ENCODE results near the gene HEMK1. TPM values are rescaled to one million over a fixed set of nuclear protein-coding genes. Genes with fewer than 3 reads are reported as not detected.

HEMK1 gene
- total and polyA plus RNA-seq, 8 donors, result 23.5 to 27.6 (median 25.0) TPM

DNA sequence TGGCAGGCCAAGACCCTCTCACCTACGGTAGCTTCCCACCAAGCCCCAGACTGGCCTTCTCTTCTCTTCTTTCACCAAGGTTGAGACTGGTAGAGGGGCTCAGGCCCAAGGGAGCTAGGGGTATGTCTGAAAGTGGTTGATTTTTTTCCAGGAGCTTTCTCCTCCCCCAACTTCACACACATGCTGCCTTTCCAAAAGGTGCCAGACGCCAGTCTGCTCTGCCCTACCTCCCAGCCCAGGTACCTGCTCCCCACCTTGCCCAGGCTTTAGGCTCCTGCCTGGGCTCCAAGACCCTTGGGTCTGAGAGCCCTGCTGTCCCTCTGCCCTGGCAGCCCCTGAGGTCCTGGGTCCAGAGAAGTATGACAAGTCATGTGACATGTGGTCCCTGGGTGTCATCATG, 76.1 kb downstream of the HEMK1 start:
- no peaks in the 10 kb centered on the region for H3K4me1 ChIP-seq
- DNase-seq, result no peak
- H3K27ac ChIP-seq, result no peak overlapping the region
- H3K9me3 ChIP-seq, result no peaks in the 10 kb centered on the region
- peaks cover 0 to 100% of the 10 kb centered on the region in 2 donors for H3K36me3 ChIP-seq
- no peak overlapping the region for H3K4me3 ChIP-seq
- no peak for ATAC-seq
- intact Hi-C loops (cut with DNase I), result no loop called here
- H3K27me3 ChIP-seq, result no peaks in the 10 kb centered on the region
- TF ChIP-seq CTCF (IDR thresholded peaks at IDR 0.05), result no peak

Other genes with a start within 250 kb of the HEMK1 start
- gene HYAL2, start 246.8 kb upstream of the HEMK1 start, total RNA-seq, result 100 to 1,000 TPM; 119 to 171 TPM
- 100 to 1,000 TPM in 1 of 6 donors, 10 to 100 TPM in 5; 67.2 to 113 (median 80.9) TPM for gene HYAL2, start 246.8 kb upstream of the HEMK1 start, polyA plus RNA-seq (ENCODE audit: insufficient read length in 6 of 6)
- gene TUSC2, start 241.3 kb upstream of the HEMK1 start, total RNA-seq, result 10 to 100 TPM; 27.8 to 29.6 TPM
- 10 to 100 TPM; 15.2 to 21.1 (median 18.1) TPM for gene TUSC2, start 241.3 kb upstream of the HEMK1 start, polyA plus RNA-seq (ENCODE audit: insufficient read length in 6 of 6)
- 10 to 100 TPM; 29.8 to 40.7 TPM for gene RASSF1, start 228.7 kb upstream of the HEMK1 start, total RNA-seq
- gene RASSF1, start 228.7 kb upstream of the HEMK1 start, polyA plus RNA-seq (ENCODE audit: insufficient read length in 6 of 6), result 10 to 100 TPM; 24.9 to 33.7 (median 27.6) TPM
- gene ZMYND10, start 223.8 kb upstream of the HEMK1 start, total RNA-seq, result 10 to 100 TPM in 1 of 2 donors, 1 to 10 TPM in 1; 1.6 to 16.3 TPM
- 10 to 100 TPM in 4 of 6 donors, 1 to 10 TPM in 2; 6.2 to 25.5 (median 18.8) TPM for gene ZMYND10, start 223.8 kb upstream of the HEMK1 start, polyA plus RNA-seq (ENCODE audit: insufficient read length in 6 of 6)
- gene NPRL2, start 218.7 kb upstream of the HEMK1 start, total RNA-seq, result 10 to 100 TPM; 16.1 to 18.7 TPM
- 10 to 100 TPM; 25.2 to 33.3 (median 28.4) TPM for gene NPRL2, start 218.7 kb upstream of the HEMK1 start, polyA plus RNA-seq (ENCODE audit: insufficient read length in 6 of 6)
- 10 to 100 TPM; 21.3 to 28.3 TPM for gene CYB561D2, start 218.7 kb upstream of the HEMK1 start, total RNA-seq
- gene CYB561D2, start 218.7 kb upstream of the HEMK1 start, polyA plus RNA-seq (ENCODE audit: insufficient read length in 6 of 6), result 10 to 100 TPM in 3 of 6 donors, 1 to 10 TPM in 3; 8.5 to 12.1 (median 10.1) TPM
- gene TMEM115, start 210.0 kb upstream of the HEMK1 start, total RNA-seq, result 10 to 100 TPM; 37.0 to 39.1 TPM
- 10 to 100 TPM; 23.3 to 31.4 (median 26.9) TPM for gene TMEM115, start 210.0 kb upstream of the HEMK1 start, polyA plus RNA-seq (ENCODE audit: insufficient read length in 6 of 6)
- gene CACNA2D2, start 65.9 kb upstream of the HEMK1 start, total RNA-seq, result 10 to 100 TPM; 51.4 to 86.6 TPM
- 10 to 100 TPM; 15.4 to 37.5 (median 27.2) TPM for gene CACNA2D2, start 65.9 kb upstream of the HEMK1 start, polyA plus RNA-seq (ENCODE audit: insufficient read length in 6 of 6)
- 1 to 10 TPM; 6.2 to 6.6 TPM for gene C3orf18, start 1.8 kb upstream of the HEMK1 start, total RNA-seq
- gene C3orf18, start 1.8 kb upstream of the HEMK1 start, polyA plus RNA-seq (ENCODE audit: insufficient read length in 6 of 6), result 10 to 100 TPM; 19.1 to 24.5 (median 21.8) TPM
- 10 to 100 TPM; 42.5 to 55.2 TPM for gene CISH, start 42.3 kb downstream of the HEMK1 start, total RNA-seq
- gene CISH, start 42.3 kb downstream of the HEMK1 start, polyA plus RNA-seq (ENCODE audit: insufficient read length in 6 of 6), result 10 to 100 TPM; 20.2 to 29.3 (median 25.0) TPM
- gene MAPKAPK3, start 47.6 kb downstream of the HEMK1 start, total RNA-seq, result 100 to 1,000 TPM in 1 of 2 donors, 10 to 100 TPM in 1; 98.6 to 118 TPM
- gene MAPKAPK3, start 47.6 kb downstream of the HEMK1 start, polyA plus RNA-seq (ENCODE audit: insufficient read length in 6 of 6), result 10 to 100 TPM; 34.1 to 39.6 (median 35.9) TPM
- 1 to 10 TPM in 1 of 2 donors, under 1 TPM in 1; 0.34 to 1.4 TPM for gene DOCK3, start 105.4 kb downstream of the HEMK1 start, total RNA-seq
- 1 to 10 TPM; 1.5 to 2.2 (median 1.9) TPM for gene DOCK3, start 105.4 kb downstream of the HEMK1 start, polyA plus RNA-seq (ENCODE audit: insufficient read length in 6 of 6)

All from left lung (tissue), 10 donors.